ENCODE data around the gene ARMC3. TPM values are rescaled to one million over a fixed set of nuclear protein-coding genes. Genes with fewer than 3 reads are reported as not detected.

The ARMC3 gene
- total RNA-seq, 1 experiment from 2014 or later, result not detected

- no peak for DNase-seq (ENCODE audit: low spot score)
- ChIA-PET CTCF (no interaction called here), POLR2A (ENCODE audit: low non-redundant PET) (no interaction called here)
- Histone ChIP-seq H3K9me3 (ENCODE audit: low read depth, low read length, poor library complexity, severe bottlenecking) (no peaks in the 10 kb centered on the region), H3K27ac (ENCODE audit: low read depth, low read length, poor library complexity, severe bottlenecking) (no peak overlapping the region), H3K4me1 (ENCODE audit: insufficient read depth, low read length, poor library complexity, severe bottlenecking) (no peaks in the 10 kb centered on the region), H3K36me3 (ENCODE audit: insufficient read depth, low read length, poor library complexity, severe bottlenecking) (no peaks in the 10 kb centered on the region), H3K27me3 (replicated peaks; ENCODE audit: insufficient read depth, low read depth, low read length, poor library complexity) (no peaks in the 10 kb centered on the region), H3K4me3 (ENCODE audit: low read depth, low read length, poor library complexity, severe bottlenecking) (no peak overlapping the region)
- no peak for TF ChIP-seq CTCF (conservative IDR thresholded peaks at IDR 0.05; ENCODE audit: low read depth, low read length)
- no peak for TF ChIP-seq EZH2 (IDR thresholded peaks at IDR 0.05; ENCODE audit: borderline replicate concordance, low read depth, low read length, poor library complexity, severe bottlenecking)
- BruUV-seq (replicated peaks), result no TSS peak
- intact Hi-C loops (cut with micrococcal nuclease; ENCODE audit: unreplicated experiment), result no loop called here
Measured at GRCh38 chr10:23073527-23073926, 145.7 kb downstream of the ARMC3 start.

GRCh38 chr10:23075672-23076071 is 147.8 kb downstream of the ARMC3 start:
- Histone ChIP-seq H3K27ac (ENCODE audit: low read depth, low read length, poor library complexity, severe bottlenecking) (no peak overlapping the region), H3K9me3 (ENCODE audit: low read depth, low read length, poor library complexity, severe bottlenecking) (no peaks in the 10 kb centered on the region), H3K4me1 (ENCODE audit: insufficient read depth, low read length, poor library complexity, severe bottlenecking) (peaks cover under 1% of the 10 kb centered on the region), H3K4me3 (ENCODE audit: low read depth, low read length, poor library complexity, severe bottlenecking) (no peak overlapping the region), H3K27me3 (replicated peaks; ENCODE audit: insufficient read depth, low read depth, low read length, poor library complexity) (peaks cover 1% of the 10 kb centered on the region), H3K36me3 (ENCODE audit: insufficient read depth, low read length, poor library complexity, severe bottlenecking) (no peaks in the 10 kb centered on the region)
- POLR2A ChIA-PET (ENCODE audit: low non-redundant PET), result no interaction called here
- TF ChIP-seq EZH2 (IDR thresholded peaks at IDR 0.05; ENCODE audit: borderline replicate concordance, low read depth, low read length, poor library complexity, severe bottlenecking) (no peak), CTCF (conservative IDR thresholded peaks at IDR 0.05; ENCODE audit: low read depth, low read length) (no peak)
- CTCF ChIA-PET, result no interaction called here
- intact Hi-C loops (cut with micrococcal nuclease; ENCODE audit: unreplicated experiment), result no loop called here
- DNase-seq (ENCODE audit: low spot score), result no peak
- BruUV-seq (replicated peaks), result no TSS peak

GRCh38 chr10:23078114-23078513 is 150.3 kb downstream of the ARMC3 start:
- TF ChIP-seq EZH2 (IDR thresholded peaks at IDR 0.05; ENCODE audit: borderline replicate concordance, low read depth, low read length, poor library complexity, severe bottlenecking) (no peak), CTCF (conservative IDR thresholded peaks at IDR 0.05; ENCODE audit: low read depth, low read length) (no peak)
- no peaks in the 10 kb centered on the region for H3K9me3 ChIP-seq (ENCODE audit: low read depth, low read length, poor library complexity, severe bottlenecking)
- no peak for DNase-seq (ENCODE audit: low spot score)
- H3K27ac ChIP-seq (ENCODE audit: low read depth, low read length, poor library complexity, severe bottlenecking), result no peak overlapping the region
- ChIA-PET CTCF (no interaction called here), POLR2A (ENCODE audit: low non-redundant PET) (interaction anchor here (0.6 kb wide), 1 partner anchor 1490 kb away, joined by 6 read pairs; no protein-coding TSS in a partner anchor)
- H3K4me1 ChIP-seq (ENCODE audit: insufficient read depth, low read length, poor library complexity, severe bottlenecking), result peaks cover 8% of the 10 kb centered on the region
- intact Hi-C loops (cut with micrococcal nuclease; ENCODE audit: unreplicated experiment), result no loop called here
- no peak overlapping the region for H3K4me3 ChIP-seq (ENCODE audit: low read depth, low read length, poor library complexity, severe bottlenecking)
- BruUV-seq (replicated peaks), result no TSS peak
- H3K36me3 ChIP-seq (ENCODE audit: insufficient read depth, low read length, poor library complexity, severe bottlenecking), result no peaks in the 10 kb centered on the region
- H3K27me3 ChIP-seq (replicated peaks; ENCODE audit: insufficient read depth, low read depth, low read length, poor library complexity), result peaks cover 4% of the 10 kb centered on the region

Measured in A673 (cell line).